Lung (tissue), 12 donors: ENCODE results near the gene SKOR1. TPM values are rescaled to one million over a fixed set of nuclear protein-coding genes. Genes with fewer than 3 reads are reported as not detected.

Source experiments
- ATAC-seq: fragments of 200-7000 bp; cut with Tn5 transposase; one replicate; pipeline ENCODE4 v1.9.1; 2020; ENCODE audit warnings: moderate number of reproducible peaks; ENCODE audit not compliant: insufficient read depth, low FRiP score
- DNase-seq, 3 donors: peaks; one replicate each; pipeline ENCODE4 v3.0.0-alpha.2; 2013 to 2017
- H3K27ac ChIP-seq, 2 donors: one replicate each; pipeline ENCODE4 v1.5.1; 2013; ENCODE audit warnings: mild to moderate bottlenecking in 2 of 2, moderate library complexity in 2 of 2, control low read depth in 1 of 2, inconsistent platforms in 1 of 2, low read depth in 1 of 2, low read length in 1 of 2
- H3K27me3 ChIP-seq, 3 donors: one replicate each; pipeline ENCODE4 v1.5.1; 2013; ENCODE audit warnings: low read length in 2 of 3; ENCODE audit not compliant: control insufficient read depth in 3 of 3, insufficient read depth in 3 of 3
- H3K36me3 ChIP-seq, 4 donors: one replicate each; pipeline ENCODE4 v1.5.1; 2013; ENCODE audit warnings: low read length in 4 of 4, mild to moderate bottlenecking in 1 of 4, moderate library complexity in 1 of 4; ENCODE audit not compliant: control insufficient read depth in 4 of 4, insufficient read depth in 4 of 4
- H3K4me1 ChIP-seq, 5 donors: one replicate each; pipeline ENCODE4 v1.5.1; 2013; ENCODE audit warnings: low read length in 5 of 5, mild to moderate bottlenecking in 2 of 5, moderate library complexity in 1 of 5; ENCODE audit not compliant: control insufficient read depth in 5 of 5, insufficient read depth in 5 of 5
- H3K4me3 ChIP-seq: one replicate; pipeline ENCODE4 v1.5.1; 2013; ENCODE audit warnings: mild to moderate bottlenecking, control low read depth, moderate library complexity
- H3K9ac ChIP-seq, 2 donors: one replicate each; pipeline ENCODE4 v1.5.1; 2013; ENCODE audit warnings: low read length in 2 of 2, control low read depth in 1 of 2; ENCODE audit not compliant: insufficient read depth in 1 of 2
- H3K9me3 ChIP-seq, 4 donors: one replicate each; pipeline ENCODE4 v1.5.1; 2013; ENCODE audit warnings: low read length in 3 of 4, mild to moderate bottlenecking in 1 of 4, moderate library complexity in 1 of 4; ENCODE audit not compliant: control insufficient read depth in 4 of 4, insufficient read depth in 3 of 4
- WGBS, 2 donors: extraction: QIAGEN DNeasy Blood & Tissue Kit; methylation state at CpG; one replicate each; pipeline ENCODE4 v1.1.7; 2013; 5-methylcytosine and 5-hydroxymethylcytosine counted together
- polyA plus RNA-seq, 2 donors: library from polyadenylated mRNA; stranded (reverse); fragments of 200-250 nt; gene quantifications; one replicate each; pipeline ENCODE4 v1.2.1, GENCODE V29; 2013
- total RNA-seq, 2 donors: library from RNA; depleted of rRNA in 1 of 2; stranded (reverse); fragments of >200 nt in 1 of 2; gene quantifications; one replicate each; pipeline ENCODE4 v1.2.1, GENCODE V29; 2014 to 2021
- TF ChIP-seq, protein P1 (sequence below): IDR thresholded peaks from 2 replicates; pipeline ENCODE4 v1.5.1; 2012; ENCODE audit warnings: mild to moderate bottlenecking; ENCODE audit errors: control extremely low read depth, extremely low read depth
- donor health status: control.
- donor health status: control.
- donor health status: Bipolar disorder and iron deficiency.
- donor health status: healthy.
- donor health status: DM: yes; HTN: yes; CAD: no.

Gene SKOR1
- total and polyA plus RNA-seq, 4 donors: 0.17 to 0.46 (median 0.31) TPM

GRCh38 chr15:67853454-67853853 is 28.1 kb downstream of the SKOR1 start:
- H3K9ac ChIP-seq: no peak overlapping the region
- ATAC-seq (no peak), DNase-seq (no peak)
- H3K4me3 ChIP-seq: no peak overlapping the region
- no peak overlapping the region for H3K27ac ChIP-seq
- H3K36me3 ChIP-seq: no peaks in the 10 kb centered on the region
- no peaks in the 10 kb centered on the region for H3K27me3 ChIP-seq
- TF ChIP-seq, protein P1, sequence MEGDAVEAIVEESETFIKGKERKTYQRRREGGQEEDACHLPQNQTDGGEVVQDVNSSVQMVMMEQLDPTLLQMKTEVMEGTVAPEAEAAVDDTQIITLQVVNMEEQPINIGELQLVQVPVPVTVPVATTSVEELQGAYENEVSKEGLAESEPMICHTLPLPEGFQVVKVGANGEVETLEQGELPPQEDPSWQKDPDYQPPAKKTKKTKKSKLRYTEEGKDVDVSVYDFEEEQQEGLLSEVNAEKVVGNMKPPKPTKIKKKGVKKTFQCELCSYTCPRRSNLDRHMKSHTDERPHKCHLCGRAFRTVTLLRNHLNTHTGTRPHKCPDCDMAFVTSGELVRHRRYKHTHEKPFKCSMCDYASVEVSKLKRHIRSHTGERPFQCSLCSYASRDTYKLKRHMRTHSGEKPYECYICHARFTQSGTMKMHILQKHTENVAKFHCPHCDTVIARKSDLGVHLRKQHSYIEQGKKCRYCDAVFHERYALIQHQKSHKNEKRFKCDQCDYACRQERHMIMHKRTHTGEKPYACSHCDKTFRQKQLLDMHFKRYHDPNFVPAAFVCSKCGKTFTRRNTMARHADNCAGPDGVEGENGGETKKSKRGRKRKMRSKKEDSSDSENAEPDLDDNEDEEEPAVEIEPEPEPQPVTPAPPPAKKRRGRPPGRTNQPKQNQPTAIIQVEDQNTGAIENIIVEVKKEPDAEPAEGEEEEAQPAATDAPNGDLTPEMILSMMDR: no peak
- WGBS, 2 donors: 90 to 100% methylated on average over 3 of the region's 3 CpGs
- H3K9me3 ChIP-seq: no peaks in the 10 kb centered on the region
- H3K4me1 ChIP-seq: no peaks in the 10 kb centered on the region

DNA sequence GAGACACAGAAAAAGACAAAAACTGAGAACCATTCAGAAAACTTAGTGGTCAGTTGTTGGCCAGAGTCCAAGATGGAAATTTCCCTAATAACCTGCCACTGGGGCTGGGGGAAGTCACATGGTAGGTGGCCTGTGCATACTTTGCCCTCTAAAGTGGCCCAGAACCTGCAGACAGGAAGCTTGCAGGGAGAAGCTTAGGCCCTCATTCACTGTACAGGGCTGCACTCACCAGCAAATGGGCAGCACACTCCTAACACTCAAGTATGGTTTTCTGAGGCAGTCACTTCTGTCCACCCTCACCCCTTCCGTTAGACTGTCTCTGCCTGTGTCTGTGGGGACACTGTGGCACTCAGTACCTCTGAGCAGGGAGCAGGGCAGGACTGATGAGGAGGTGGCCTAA is 29.0 kb downstream of the SKOR1 start:
- Histone ChIP-seq H3K4me3 (no peak overlapping the region), H3K27ac (no peak overlapping the region), H3K9me3 (no peaks in the 10 kb centered on the region), H3K4me1 (no peaks in the 10 kb centered on the region), H3K9ac (no peak overlapping the region), H3K36me3 (no peaks in the 10 kb centered on the region), H3K27me3 (no peaks in the 10 kb centered on the region)
- no peak for ATAC-seq
- TF ChIP-seq, protein P1: no peak
- 84 to 95% methylated on average over 1 of the region's 1 CpG for WGBS, 2 donors
- DNase-seq: no peak

GRCh38 chr15:67855842-67856241 is 30.5 kb downstream of the SKOR1 start:
- H3K9me3 ChIP-seq: no peaks in the 10 kb centered on the region
- ATAC-seq (no peak), DNase-seq (no peak)
- no peaks in the 10 kb centered on the region for H3K4me1 ChIP-seq
- no peak overlapping the region for H3K4me3 ChIP-seq
- no peak overlapping the region for H3K9ac ChIP-seq
- H3K27ac ChIP-seq: no peak overlapping the region
- 67 to 88% methylated on average over 3 of the region's 3 CpGs for WGBS, 2 donors
- TF ChIP-seq, protein P1: no peak
- no peaks in the 10 kb centered on the region for H3K36me3 ChIP-seq
- H3K27me3 ChIP-seq: no peaks in the 10 kb centered on the region

- DNase-seq: no peak
These were observed 31.9 kb downstream of the SKOR1 start for GRCh38 chr15:67857220-67857619.

More at GRCh38 chr15:67857220-67857619, 31.9 kb downstream of the SKOR1 start:
- TF ChIP-seq, protein P1: no peak
- Histone ChIP-seq H3K36me3 (no peaks in the 10 kb centered on the region), H3K27me3 (no peaks in the 10 kb centered on the region), H3K9me3 (no peaks in the 10 kb centered on the region), H3K4me1 (no peaks in the 10 kb centered on the region), H3K9ac (no peak overlapping the region), H3K4me3 (no peak overlapping the region), H3K27ac (no peak overlapping the region)
- no peak for ATAC-seq
- 96% methylated on average over 3 of the region's 3 CpGs for WGBS, 2 donors
